Measurements from ENCODE around the gene GNG8. TPM values are rescaled to one million over a fixed set of nuclear protein-coding genes. Genes with fewer than 3 reads are reported as not detected.

Gene GNG8
- total and polyA plus RNA-seq, 5 donors from 2014 or later: 6.8 to 15.7 (median 8.6) TPM; not detected in 2

DNA sequence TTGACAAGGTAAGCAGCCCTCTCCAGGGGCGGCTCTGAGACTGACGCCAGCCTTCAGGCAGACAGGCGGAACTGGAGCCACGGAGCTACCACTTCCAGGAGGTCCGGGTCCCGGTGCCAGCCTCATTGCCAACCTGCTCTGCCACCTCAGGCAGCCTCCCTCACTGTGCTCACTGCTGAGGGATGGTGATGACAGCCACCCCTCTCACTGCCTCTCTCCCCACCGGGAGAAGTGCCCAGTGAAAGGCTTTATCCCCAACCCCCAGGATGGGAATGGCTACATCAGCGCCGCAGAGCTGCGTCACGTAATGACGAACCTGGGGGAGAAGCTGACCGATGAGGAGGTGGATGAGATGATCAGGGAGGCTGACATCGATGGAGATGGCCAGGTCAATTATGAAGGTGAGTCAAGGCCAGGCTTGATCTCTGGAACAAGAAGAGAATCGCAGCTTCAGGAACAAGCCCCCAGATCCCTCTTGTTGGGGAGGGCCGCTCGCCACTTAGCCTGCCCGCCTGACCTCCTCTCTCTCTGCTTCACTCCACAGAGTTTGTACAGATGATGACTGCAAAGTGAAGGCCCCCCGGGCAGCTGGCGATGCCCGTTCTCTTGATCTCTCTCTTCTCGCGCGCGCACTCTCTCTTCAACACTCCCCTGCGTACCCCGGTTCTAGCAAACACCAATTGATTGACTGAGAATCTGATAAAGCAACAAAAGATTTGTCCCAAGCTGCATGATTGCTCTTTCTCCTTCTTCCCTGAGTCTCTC is 27.2 kb downstream of the GNG8 start:
- no peak for DNase-seq
- Mint-ChIP-seq H3K4me1 (peaks cover 22 to 74% (median 31%) of the 10 kb centered on the region in 4 donors), H3K27me3 (no peaks in the 10 kb centered on the region), H3K4me3 (peak overlapping the region in 3 of 4 donors; percentile 4 to 79 (median 68)), H3K27ac (peak overlapping the region in 2 of 3 donors; percentile 50 to 72), H3K36me3 (peaks cover 34% of the 10 kb centered on the region), H3K9me3 (no peaks in the 10 kb centered on the region)
- no peak for ATAC-seq (ENCODE audit: low read depth in 2 of 2)
- no peaks in the 10 kb centered on the region for H3K9me3 ChIP-seq (ENCODE audit: control insufficient read depth in 2 of 2, low read length in 2 of 2)
- no peak overlapping the region for H3K4me3 ChIP-seq (ENCODE audit: low read depth, low read length)
- H3K4me1 ChIP-seq (ENCODE audit: control insufficient read depth, insufficient read depth, low read length, poor library complexity, severe bottlenecking): peaks cover 46% of the 10 kb centered on the region
- peaks cover 50% of the 10 kb centered on the region for H3K36me3 ChIP-seq (ENCODE audit: control insufficient read depth, insufficient read depth, low read length)
- no peak overlapping the region for H3K27ac ChIP-seq (ENCODE audit: insufficient read depth, low read length, poor library complexity, severe bottlenecking)
- H3K27me3 ChIP-seq (ENCODE audit: control insufficient read depth, insufficient read depth, low read length): no peaks in the 10 kb centered on the region

DNA sequence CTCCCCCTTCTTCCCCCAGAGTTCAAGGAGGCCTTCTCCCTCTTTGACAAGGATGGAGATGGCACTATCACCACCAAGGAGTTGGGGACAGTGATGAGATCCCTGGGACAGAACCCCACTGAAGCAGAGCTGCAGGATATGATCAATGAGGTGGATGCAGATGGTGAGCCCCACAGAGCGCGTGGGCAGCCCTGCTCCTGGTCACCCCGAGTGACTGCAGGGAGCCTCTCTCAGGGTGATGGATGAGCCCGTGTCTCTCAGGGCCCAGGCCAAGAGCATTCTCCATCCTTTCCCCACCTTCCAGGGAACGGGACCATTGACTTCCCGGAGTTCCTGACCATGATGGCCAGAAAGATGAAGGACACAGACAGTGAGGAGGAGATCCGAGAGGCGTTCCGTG is 27.8 kb downstream of the GNG8 start:
- Mint-ChIP-seq H3K4me1 (peaks cover 26 to 74% (median 34%) of the 10 kb centered on the region in 4 donors), H3K4me3 (peak overlapping the region in 2 of 4 donors; percentile 28 to 68), H3K27me3 (no peaks in the 10 kb centered on the region), H3K9me3 (no peaks in the 10 kb centered on the region), H3K36me3 (peaks cover 34% of the 10 kb centered on the region), H3K27ac (peak overlapping the region in 2 of 3 donors; percentile 44 to 46)
- peaks cover 48% of the 10 kb centered on the region for H3K4me1 ChIP-seq (ENCODE audit: control insufficient read depth, insufficient read depth, low read length, poor library complexity, severe bottlenecking)
- H3K27me3 ChIP-seq (ENCODE audit: control insufficient read depth, insufficient read depth, low read length): no peaks in the 10 kb centered on the region
- no peak overlapping the region for H3K27ac ChIP-seq (ENCODE audit: insufficient read depth, low read length, poor library complexity, severe bottlenecking)
- no peaks in the 10 kb centered on the region for H3K9me3 ChIP-seq (ENCODE audit: control insufficient read depth in 2 of 2, low read length in 2 of 2)
- H3K4me3 ChIP-seq (ENCODE audit: low read depth, low read length): no peak overlapping the region
- H3K36me3 ChIP-seq (ENCODE audit: control insufficient read depth, insufficient read depth, low read length): peaks cover 50% of the 10 kb centered on the region
- DNase-seq (no peak), ATAC-seq (ENCODE audit: low read depth in 2 of 2) (no peak)

DNA sequence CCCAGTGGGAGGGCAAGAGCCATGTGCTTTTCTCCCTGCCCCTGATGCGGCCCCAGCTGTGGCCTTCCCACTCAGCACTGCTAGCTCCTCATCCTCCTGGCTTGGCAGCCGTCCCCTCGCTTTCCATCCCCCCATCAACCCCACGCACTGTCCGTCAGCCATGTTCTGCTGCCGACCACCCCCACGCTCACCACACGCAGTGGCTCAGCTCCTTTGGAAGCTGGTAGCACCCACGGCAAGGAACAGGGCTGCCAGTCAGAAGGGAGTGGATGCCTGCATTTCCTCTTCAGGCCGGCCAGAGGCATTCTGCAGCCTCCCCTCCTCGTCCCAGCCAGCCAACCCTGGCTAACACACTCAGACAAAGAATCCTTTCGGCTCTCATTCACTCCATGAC is 28.6 kb downstream of the GNG8 start:
- no peaks in the 10 kb centered on the region for H3K9me3 Mint-ChIP-seq
- Histone ChIP-seq H3K27ac (ENCODE audit: insufficient read depth, low read length, poor library complexity, severe bottlenecking) (no peak overlapping the region), H3K36me3 (ENCODE audit: control insufficient read depth, insufficient read depth, low read length) (peaks cover 50% of the 10 kb centered on the region), H3K4me3 (ENCODE audit: low read depth, low read length) (no peak overlapping the region), H3K27me3 (ENCODE audit: control insufficient read depth, insufficient read depth, low read length) (no peaks in the 10 kb centered on the region), H3K4me1 (ENCODE audit: control insufficient read depth, insufficient read depth, low read length, poor library complexity, severe bottlenecking) (peaks cover 50% of the 10 kb centered on the region), H3K9me3 (ENCODE audit: control insufficient read depth in 2 of 2, low read length in 2 of 2) (no peaks in the 10 kb centered on the region)
- H3K27ac Mint-ChIP-seq: no peak overlapping the region
- peaks cover 34% of the 10 kb centered on the region for H3K36me3 Mint-ChIP-seq
- peak overlapping the region in 2 of 4 donors; percentile 38 to 68 for H3K4me3 Mint-ChIP-seq
- H3K4me1 Mint-ChIP-seq: peaks cover 23 to 76% (median 33%) of the 10 kb centered on the region in 4 donors
- no peak for DNase-seq
- no peak for ATAC-seq (ENCODE audit: low read depth in 2 of 2)
- H3K27me3 Mint-ChIP-seq: no peaks in the 10 kb centered on the region

DNA sequence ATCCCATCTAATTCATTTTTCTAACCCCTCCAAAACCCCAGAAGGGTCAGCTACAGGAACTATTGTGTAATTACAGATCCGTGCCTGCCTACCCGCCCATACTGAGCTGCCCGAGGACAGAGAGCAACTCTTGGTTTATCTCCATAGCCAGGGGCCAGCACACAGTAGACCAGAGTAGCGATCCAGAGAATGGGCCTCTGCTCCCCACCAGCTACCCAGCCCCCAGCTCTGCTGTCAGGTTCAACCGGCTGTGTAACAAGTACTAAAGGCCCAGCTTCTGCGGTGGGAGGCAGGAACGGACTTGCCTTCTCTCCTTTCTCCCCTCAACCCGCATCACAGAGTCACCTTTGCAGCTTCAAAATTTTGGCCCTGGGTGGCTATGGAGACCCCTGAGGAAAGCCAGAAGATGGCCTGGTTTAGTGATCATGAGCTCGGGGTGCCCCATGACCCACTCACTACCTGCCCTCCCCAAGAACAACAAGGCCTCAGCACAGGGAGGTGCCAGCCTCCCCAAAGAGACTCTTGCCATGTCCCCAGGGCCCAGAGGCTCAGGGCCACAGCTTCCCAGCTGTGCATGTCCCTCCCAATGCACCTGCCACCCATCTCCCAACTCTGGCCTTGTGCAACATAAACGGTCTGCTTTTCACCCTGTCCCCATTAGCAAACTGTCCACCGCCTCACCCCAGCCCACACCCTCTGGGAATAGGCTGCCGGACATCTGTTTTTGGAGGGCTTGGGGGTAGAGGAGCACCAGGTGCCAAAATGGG is 29.1 kb downstream of the GNG8 start:
- Histone ChIP-seq H3K36me3 (ENCODE audit: control insufficient read depth, insufficient read depth, low read length) (peaks cover 50% of the 10 kb centered on the region), H3K4me1 (ENCODE audit: control insufficient read depth, insufficient read depth, low read length, poor library complexity, severe bottlenecking) (peaks cover 47% of the 10 kb centered on the region), H3K4me3 (ENCODE audit: low read depth, low read length) (no peak overlapping the region), H3K27ac (ENCODE audit: insufficient read depth, low read length, poor library complexity, severe bottlenecking) (no peak overlapping the region), H3K27me3 (ENCODE audit: control insufficient read depth, insufficient read depth, low read length) (no peaks in the 10 kb centered on the region), H3K9me3 (ENCODE audit: control insufficient read depth in 2 of 2, low read length in 2 of 2) (no peaks in the 10 kb centered on the region)
- Mint-ChIP-seq H3K9me3 (no peaks in the 10 kb centered on the region), H3K27ac (peak overlapping the region; percentile 32 to 85 (median 47)), H3K4me1 (peaks cover 18 to 72% (median 27%) of the 10 kb centered on the region in 4 donors), H3K4me3 (peak overlapping the region in 3 of 4 donors; percentile 7 to 82 (median 47)), H3K36me3 (peaks cover 34% of the 10 kb centered on the region), H3K27me3 (no peaks in the 10 kb centered on the region)
- ATAC-seq (ENCODE audit: low read depth in 2 of 2) (no peak), DNase-seq (no peak)

DNA sequence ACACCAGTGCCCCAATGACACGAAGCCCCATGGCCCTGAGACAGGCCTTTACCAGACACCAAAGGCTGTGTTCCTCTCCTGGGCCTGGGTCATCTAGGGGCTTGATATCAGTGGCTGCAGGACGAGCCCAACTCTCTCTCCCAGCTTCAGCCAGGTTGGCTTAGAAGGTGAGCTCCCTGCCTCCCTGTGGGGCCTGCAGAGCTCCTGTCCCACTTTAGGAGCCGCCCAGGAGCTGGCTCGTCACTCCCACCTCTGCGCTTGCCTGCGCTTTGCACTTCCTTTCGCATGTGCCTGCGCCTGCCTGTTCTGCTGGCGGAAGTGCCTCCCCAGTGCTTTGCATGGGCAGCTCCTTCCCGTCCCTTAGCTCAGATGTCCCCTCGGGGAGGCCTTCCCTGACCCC is 30.0 kb downstream of the GNG8 start:
- ATAC-seq (ENCODE audit: low read depth in 2 of 2) (no peak), DNase-seq (no peak)
- peak overlapping the region in 2 of 3 donors; percentile 42 to 85 for H3K27ac Mint-ChIP-seq
- H3K27ac ChIP-seq (ENCODE audit: insufficient read depth, low read length, poor library complexity, severe bottlenecking): no peak overlapping the region
- H3K27me3 Mint-ChIP-seq: peaks cover under 1% of the 10 kb centered on the region
- H3K4me1 ChIP-seq (ENCODE audit: control insufficient read depth, insufficient read depth, low read length, poor library complexity, severe bottlenecking): peaks cover 39% of the 10 kb centered on the region
- peak overlapping the region in 2 of 4 donors; percentile 47 to 82 for H3K4me3 Mint-ChIP-seq
- H3K36me3 Mint-ChIP-seq: peaks cover 31% of the 10 kb centered on the region
- H3K27me3 ChIP-seq (ENCODE audit: control insufficient read depth, insufficient read depth, low read length): no peaks in the 10 kb centered on the region
- peaks cover 50% of the 10 kb centered on the region for H3K36me3 ChIP-seq (ENCODE audit: control insufficient read depth, insufficient read depth, low read length)
- H3K4me3 ChIP-seq (ENCODE audit: low read depth, low read length): no peak overlapping the region
- no peaks in the 10 kb centered on the region for H3K9me3 ChIP-seq (ENCODE audit: control insufficient read depth in 2 of 2, low read length in 2 of 2)
- peaks cover 11 to 64% (median 20%) of the 10 kb centered on the region in 4 donors for H3K4me1 Mint-ChIP-seq
- H3K9me3 Mint-ChIP-seq: no peaks in the 10 kb centered on the region

DNA sequence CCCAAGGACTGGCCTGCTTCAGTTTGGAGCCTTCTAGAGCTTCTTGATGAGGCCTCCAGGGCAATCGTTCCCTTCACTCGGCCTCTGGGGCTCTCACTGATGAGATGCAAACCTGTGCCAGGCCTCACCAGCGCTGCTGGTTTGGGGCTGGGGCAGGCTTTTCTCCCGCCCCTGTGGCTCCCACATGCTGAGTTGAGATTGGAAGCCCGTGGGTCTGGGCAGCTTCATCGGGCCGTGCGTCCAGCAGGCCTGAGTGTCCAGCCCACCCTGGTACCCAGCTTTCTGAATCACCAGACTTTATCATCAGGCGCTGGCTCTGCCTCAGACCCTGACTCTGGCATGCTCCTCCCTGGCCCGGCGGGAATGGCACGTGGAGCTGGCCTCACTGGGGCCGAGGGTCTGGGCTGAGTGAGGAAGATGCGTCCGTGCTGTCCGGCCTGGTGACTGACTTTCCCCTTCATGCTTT is 30.6 kb downstream of the GNG8 start:
- peaks cover 8 to 61% (median 17%) of the 10 kb centered on the region in 4 donors for H3K4me1 Mint-ChIP-seq
- H3K4me3 Mint-ChIP-seq: peak overlapping the region in 2 of 4 donors; percentile 54 to 82
- peaks cover 37% of the 10 kb centered on the region for H3K4me1 ChIP-seq (ENCODE audit: control insufficient read depth, insufficient read depth, low read length, poor library complexity, severe bottlenecking)

DNA sequence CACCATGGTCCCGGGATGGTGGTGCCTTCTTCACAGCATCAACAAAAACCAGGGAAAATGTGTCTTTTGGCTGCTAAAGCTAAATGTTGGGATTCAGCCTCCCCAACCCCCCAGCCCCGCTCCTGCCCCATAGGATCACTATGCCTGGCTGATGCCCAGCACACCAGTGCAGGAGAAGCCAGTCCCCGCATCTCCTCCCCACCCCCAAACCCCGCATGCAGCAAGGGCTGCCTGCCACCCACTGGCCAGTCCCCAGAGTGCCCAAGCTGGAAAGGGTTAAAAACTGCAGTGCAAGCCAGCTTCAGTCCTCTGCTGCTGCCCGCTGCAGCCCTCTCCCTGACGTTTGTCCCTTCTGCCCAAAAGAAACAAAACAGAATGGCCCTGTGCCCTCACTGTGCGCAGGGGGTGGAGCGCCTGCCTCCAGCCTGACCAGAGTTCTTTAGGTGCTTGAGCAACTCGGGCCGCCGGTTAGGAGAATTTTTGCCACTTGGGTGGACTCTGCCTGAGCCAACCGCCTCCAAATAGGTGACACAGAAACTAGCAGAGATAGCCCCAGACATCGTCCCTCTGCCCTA is 31.1 kb downstream of the GNG8 start:
- H3K27me3 ChIP-seq (ENCODE audit: control insufficient read depth, insufficient read depth, low read length): no peaks in the 10 kb centered on the region
- Mint-ChIP-seq H3K27ac (peak overlapping the region in 2 of 3 donors; percentile 63 to 71), H3K4me3 (peak overlapping the region in 3 of 4 donors; percentile 22 to 82 (median 54)), H3K36me3 (peaks cover 26% of the 10 kb centered on the region), H3K9me3 (peaks cover 0 to 2% (median 0%) of the 10 kb centered on the region in 7 donors), H3K4me1 (peaks cover 8 to 64% (median 22%) of the 10 kb centered on the region in 4 donors), H3K27me3 (peaks cover 8% of the 10 kb centered on the region)
- H3K9me3 ChIP-seq (ENCODE audit: control insufficient read depth in 2 of 2, low read length in 2 of 2): no peaks in the 10 kb centered on the region
- peaks cover 47% of the 10 kb centered on the region for H3K36me3 ChIP-seq (ENCODE audit: control insufficient read depth, insufficient read depth, low read length)
- no peak for ATAC-seq (ENCODE audit: low read depth in 2 of 2)
- no peak overlapping the region for H3K4me3 ChIP-seq (ENCODE audit: low read depth, low read length)
- H3K4me1 ChIP-seq (ENCODE audit: control insufficient read depth, insufficient read depth, low read length, poor library complexity, severe bottlenecking): peaks cover 38% of the 10 kb centered on the region
- no peak for DNase-seq
- H3K27ac ChIP-seq (ENCODE audit: insufficient read depth, low read length, poor library complexity, severe bottlenecking): no peak overlapping the region

More for the DNA sequence above, 30.6 kb downstream of the GNG8 start:
- Mint-ChIP-seq H3K9me3 (peaks cover 0 to 2% (median 0%) of the 10 kb centered on the region in 7 donors), H3K27ac (peak overlapping the region in 2 of 3 donors; percentile 42 to 63), H3K27me3 (peaks cover 6% of the 10 kb centered on the region), H3K36me3 (peaks cover 26% of the 10 kb centered on the region)
- ATAC-seq (ENCODE audit: low read depth in 2 of 2) (no peak), DNase-seq (no peak)
- no peak overlapping the region for H3K27ac ChIP-seq (ENCODE audit: insufficient read depth, low read length, poor library complexity, severe bottlenecking)
- H3K9me3 ChIP-seq (ENCODE audit: control insufficient read depth in 2 of 2, low read length in 2 of 2): no peaks in the 10 kb centered on the region
- H3K27me3 ChIP-seq (ENCODE audit: control insufficient read depth, insufficient read depth, low read length): no peaks in the 10 kb centered on the region
- H3K36me3 ChIP-seq (ENCODE audit: control insufficient read depth, insufficient read depth, low read length): peaks cover 50% of the 10 kb centered on the region
- no peak overlapping the region for H3K4me3 ChIP-seq (ENCODE audit: low read depth, low read length)

Data from CD4-positive, CD25-positive, alpha-beta regulatory T cell (primary cell).